Mesenchymal stem cell (in vitro differentiated cells and primary cell): ENCODE results near the gene ASXL1.

Experiments used
- DNase-seq: peaks from one replicate; pipeline ENCODE4 v3.0.0-alpha.2; 2013
- H2AFZ ChIP-seq: one replicate; pipeline ENCODE4 v1.6.1; 2013; ENCODE audit warnings: low read depth, mild to moderate bottlenecking, control low read depth, inconsistent platforms, low read length, moderate library complexity
- H2AK5ac ChIP-seq: 2 replicates; pipeline ENCODE4 v1.6.1; 2013; ENCODE audit warnings: low read length, moderate library complexity, mild to moderate bottlenecking, inconsistent platforms; ENCODE audit not compliant: severe bottlenecking
- H2BK120ac ChIP-seq: one replicate; pipeline ENCODE4 v1.6.1; 2013; ENCODE audit warnings: low read depth, mild to moderate bottlenecking, inconsistent platforms, low read length, moderate library complexity
- H2BK12ac ChIP-seq, 2 experiments: one replicate each; pipeline ENCODE4 v1.6.1; 2013; ENCODE audit warnings: inconsistent platforms in 2 of 2, low read length in 2 of 2, mild to moderate bottlenecking in 2 of 2, moderate library complexity in 2 of 2, control low read depth in 1 of 2
- H2BK15ac ChIP-seq: one replicate; pipeline ENCODE4 v1.6.1; 2013; ENCODE audit warnings: mild to moderate bottlenecking, low read depth, inconsistent platforms; ENCODE audit not compliant: poor library complexity, severe bottlenecking
- H2BK5ac ChIP-seq: 2 replicates; pipeline ENCODE4 v1.6.1; 2013; ENCODE audit warnings: low read depth, mild to moderate bottlenecking, low read length, control low read depth, inconsistent platforms; ENCODE audit not compliant: poor library complexity, severe bottlenecking
- H3K14ac ChIP-seq, 2 experiments: one replicate each; pipeline ENCODE4 v1.6.1; 2013; ENCODE audit warnings: inconsistent platforms in 2 of 2, low read length in 2 of 2, control low read depth in 1 of 2, mild to moderate bottlenecking in 1 of 2, moderate library complexity in 1 of 2
- H3K18ac ChIP-seq, 2 experiments: one replicate each; pipeline ENCODE4 v1.6.1; 2013; ENCODE audit warnings: inconsistent platforms in 2 of 2, low read length in 2 of 2, control low read depth in 1 of 2, low read depth in 1 of 2, mild to moderate bottlenecking in 1 of 2
- H3K23ac ChIP-seq, 2 experiments: one replicate each; pipeline ENCODE4 v1.6.1; 2013; ENCODE audit warnings: inconsistent platforms in 2 of 2, low read length in 2 of 2, mild to moderate bottlenecking in 2 of 2, moderate library complexity in 2 of 2, control low read depth in 1 of 2
- H3K27ac ChIP-seq: 2 replicates; pipeline ENCODE4 v1.5.1; 2013; ENCODE audit warnings: mild to moderate bottlenecking, moderate library complexity, low read length, control low read depth, inconsistent platforms; ENCODE audit not compliant: poor library complexity, severe bottlenecking
- H3K27me3 ChIP-seq, 2 experiments: 2 replicates each; pipeline versions ENCODE4 v1.6.1 to v1.7.0; 2013; ENCODE audit warnings: low read length in 2 of 2, mild to moderate bottlenecking in 2 of 2, moderate library complexity in 2 of 2, control low read depth in 1 of 2, inconsistent platforms in 1 of 2; ENCODE audit not compliant: control insufficient read depth in 1 of 2, insufficient read depth in 1 of 2
- H3K36me3 ChIP-seq, 2 experiments: 2 replicates each; pipeline versions ENCODE4 v1.6.1 to v1.7.0; 2013; ENCODE audit warnings: low read length in 2 of 2, control low read depth in 1 of 2, inconsistent platforms in 1 of 2, low read depth in 1 of 2, mild to moderate bottlenecking in 1 of 2; ENCODE audit not compliant: insufficient read depth in 2 of 2, control insufficient read depth in 1 of 2
- H3K4ac ChIP-seq, 2 experiments: one replicate each; pipeline ENCODE4 v1.6.1; 2013; ENCODE audit warnings: inconsistent platforms in 2 of 2, low read length in 2 of 2, mild to moderate bottlenecking in 2 of 2, moderate library complexity in 2 of 2, control low read depth in 1 of 2, low read depth in 1 of 2
- H3K4me1 ChIP-seq: 2 replicates; pipeline ENCODE4 v1.6.1; 2013; ENCODE audit warnings: low read depth, low read length, control low read depth; ENCODE audit not compliant: control insufficient read depth, insufficient read depth
- H3K4me2 ChIP-seq: 2 replicates; pipeline ENCODE4 v1.6.1; 2013; ENCODE audit warnings: low read length, mild to moderate bottlenecking, inconsistent platforms; ENCODE audit not compliant: poor library complexity, severe bottlenecking
- H3K4me3 ChIP-seq, 2 experiments: 2 replicates each; pipeline versions ENCODE4 v1.5.1 to v1.7.0; 2013; ENCODE audit warnings: low read length in 2 of 2, mild to moderate bottlenecking in 2 of 2, control low read depth in 1 of 2, low read depth in 1 of 2; ENCODE audit not compliant: insufficient read depth in 1 of 2
- H3K79me1 ChIP-seq: replicated peaks from 2 replicates; pipeline ENCODE4 v1.6.1; 2013; ENCODE audit warnings: mild to moderate bottlenecking, control low read depth, low read length, inconsistent platforms; ENCODE audit not compliant: poor library complexity, severe bottlenecking
- H3K9ac ChIP-seq: 2 replicates; pipeline ENCODE4 v1.7.0; 2013; ENCODE audit warnings: mild to moderate bottlenecking, low read length, moderate library complexity
- H3K9me3 ChIP-seq: 2 replicates; pipeline ENCODE4 v1.7.0; 2013; ENCODE audit warnings: mild to moderate bottlenecking, low read length; ENCODE audit not compliant: control insufficient read depth
- H4K8ac ChIP-seq: one replicate; pipeline ENCODE4 v1.6.1; 2013; ENCODE audit warnings: inconsistent platforms, mild to moderate bottlenecking, low read length, moderate library complexity
- H4K91ac ChIP-seq: one replicate; pipeline ENCODE4 v1.6.1; 2013; ENCODE audit warnings: mild to moderate bottlenecking, low read length, inconsistent platforms
- WGBS: methylation state at CpG from one replicate; pipeline ENCODE4 v1.1.7; 2013; ENCODE audit warnings: mixed read lengths; 5-methylcytosine and 5-hydroxymethylcytosine counted together

Gene ASXL1

GRCh38 chr20:32358883-32359632 lies 927 bp downstream of the ASXL1 start:
- H3K27ac ChIP-seq, result peak overlapping the region; percentile 53
- no peaks in the 10 kb centered on the region for H3K9me3 ChIP-seq
- peak overlapping the region; percentile 91 for H3K9ac ChIP-seq
- H3K36me3 ChIP-seq, result peaks cover 0 to 3% of the 10 kb centered on the region in 2 experiments
- H3K4me1 ChIP-seq, result peaks cover 7% of the 10 kb centered on the region
- peak overlapping the region; percentile 100 for H2BK120ac ChIP-seq
- peak overlapping the region; percentile 94 to 100 for H3K18ac ChIP-seq
- no peak overlapping the region for H2AFZ ChIP-seq
- H2BK15ac ChIP-seq, result peak overlapping the region; percentile 96
- peak overlapping the region; percentile 4 for H4K8ac ChIP-seq
- peak overlapping the region; percentile 22 for H2AK5ac ChIP-seq
- peak overlapping the region; percentile 86 to 98 for H3K4me3 ChIP-seq
- no peaks in the 10 kb centered on the region for H3K79me1 ChIP-seq
- peak overlapping the region in 1 of 2 experiments; percentile 46 for H2BK12ac ChIP-seq
- H3K23ac ChIP-seq, result peak overlapping the region in 1 of 2 experiments; percentile 54
- H3K27me3 ChIP-seq, result no peaks in the 10 kb centered on the region
- peak overlapping the region; percentile 34 for H2BK5ac ChIP-seq
- DNase-seq, result peak; percentile 79
- peak overlapping the region; percentile 72 for H4K91ac ChIP-seq
- peak overlapping the region in 1 of 2 experiments; percentile 82 for H3K4ac ChIP-seq
- H3K14ac ChIP-seq, result peak overlapping the region; percentile 70 to 86
- H3K4me2 ChIP-seq, result peak overlapping the region; percentile 71
- 1% methylated on average over 44 of the region's 46 CpGs for WGBS

DNA sequence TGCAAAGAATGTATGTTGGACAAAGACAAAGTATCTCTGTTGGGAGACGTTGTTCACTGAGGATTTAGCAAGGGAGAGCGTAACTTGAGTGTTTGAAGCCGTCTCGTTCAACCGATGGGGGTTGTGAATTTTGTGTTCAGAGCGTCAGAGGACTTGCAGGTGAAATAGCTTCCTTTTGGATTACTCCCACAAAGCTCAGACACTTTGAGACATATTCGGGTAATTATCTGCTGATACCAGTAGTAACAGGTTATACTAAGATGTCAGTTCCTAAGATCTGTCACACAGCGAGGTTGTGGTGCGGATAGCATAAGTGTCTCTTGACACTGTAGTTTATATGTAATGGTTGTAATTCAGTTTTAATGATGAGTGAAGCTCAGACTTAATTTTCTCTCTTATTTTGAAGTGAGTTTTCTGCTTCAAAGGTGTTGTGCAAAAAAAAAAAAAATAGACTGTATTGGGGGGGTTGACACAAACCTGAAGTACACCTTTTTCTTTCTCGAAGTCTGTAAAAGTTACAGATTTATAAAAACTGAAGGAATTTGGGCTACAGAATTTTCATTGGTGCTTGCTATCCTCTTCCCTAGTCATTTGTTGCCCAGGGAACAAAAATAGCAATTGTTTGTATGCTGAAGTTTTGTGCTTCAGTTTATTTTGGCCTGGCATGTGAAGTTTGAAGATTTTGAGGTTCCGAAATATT lies 1.7 kb downstream of the ASXL1 start:
- no peak overlapping the region for H2AFZ ChIP-seq
- H3K4me3 ChIP-seq, result peak overlapping the region; percentile 86 to 98
- H3K18ac ChIP-seq, result peak overlapping the region in 1 of 2 experiments; percentile 27
- peak; percentile 59 for DNase-seq
- H2AK5ac ChIP-seq, result peak overlapping the region; percentile 22
- H3K27ac ChIP-seq, result peak overlapping the region; percentile 53
- peak overlapping the region; percentile 91 for H3K9ac ChIP-seq
- H2BK15ac ChIP-seq, result no peak overlapping the region
- H3K27me3 ChIP-seq, result no peaks in the 10 kb centered on the region
- H3K36me3 ChIP-seq, result peaks cover 0 to 3% of the 10 kb centered on the region in 2 experiments
- H3K14ac ChIP-seq, result no peak overlapping the region
- H3K4ac ChIP-seq, result no peak overlapping the region
- no peak overlapping the region for H4K8ac ChIP-seq
- H4K91ac ChIP-seq, result no peak overlapping the region
- H3K23ac ChIP-seq, result no peak overlapping the region
- no peak overlapping the region for H2BK120ac ChIP-seq
- H3K79me1 ChIP-seq, result no peaks in the 10 kb centered on the region
- H3K4me1 ChIP-seq, result peaks cover 7% of the 10 kb centered on the region
- WGBS, result 41% methylated on average over 11 of the region's 11 CpGs
- H3K9me3 ChIP-seq, result no peaks in the 10 kb centered on the region
- H3K4me2 ChIP-seq, result peak overlapping the region; percentile 71
- H2BK5ac ChIP-seq, result no peak overlapping the region
- no peak overlapping the region for H2BK12ac ChIP-seq

GRCh38 chr20:32360333-32360634 lies 2.2 kb downstream of the ASXL1 start:
- H3K4me2 ChIP-seq, result peak overlapping the region; percentile 71
- no peak overlapping the region for H3K27ac ChIP-seq
- H2BK12ac ChIP-seq, result no peak overlapping the region
- no peak overlapping the region for H3K4ac ChIP-seq
- no peak overlapping the region for H2BK5ac ChIP-seq
- peaks cover 0 to 3% of the 10 kb centered on the region in 2 experiments for H3K36me3 ChIP-seq
- DNase-seq, result no peak
- no peak overlapping the region for H4K8ac ChIP-seq
- peak overlapping the region in 1 of 2 experiments; percentile 86 for H3K4me3 ChIP-seq
- H3K23ac ChIP-seq, result no peak overlapping the region
- no peaks in the 10 kb centered on the region for H3K9me3 ChIP-seq
- H2BK15ac ChIP-seq, result no peak overlapping the region
- H3K27me3 ChIP-seq, result no peaks in the 10 kb centered on the region
- peak overlapping the region; percentile 91 for H3K9ac ChIP-seq
- peaks cover 7% of the 10 kb centered on the region for H3K4me1 ChIP-seq
- no peak overlapping the region for H4K91ac ChIP-seq
- H2AK5ac ChIP-seq, result no peak overlapping the region
- WGBS, result 91% methylated on average over 5 of the region's 5 CpGs
- H3K14ac ChIP-seq, result no peak overlapping the region
- H3K79me1 ChIP-seq, result no peaks in the 10 kb centered on the region
- no peak overlapping the region for H2AFZ ChIP-seq
- H3K18ac ChIP-seq, result no peak overlapping the region
- H2BK120ac ChIP-seq, result no peak overlapping the region

- no peak overlapping the region for H3K23ac ChIP-seq
- H3K9ac ChIP-seq, result peak overlapping the region; percentile 66
- H2BK120ac ChIP-seq, result no peak overlapping the region
- no peak overlapping the region for H3K27ac ChIP-seq
- H3K4me2 ChIP-seq, result no peak overlapping the region
- no peak overlapping the region for H3K4ac ChIP-seq
- WGBS, result 100% methylated on average over 1 of the region's 4 CpGs
- H3K14ac ChIP-seq, result no peak overlapping the region
- peak; percentile 41 for DNase-seq
- H2BK15ac ChIP-seq, result no peak overlapping the region
- H3K4me1 ChIP-seq, result peaks cover 10% of the 10 kb centered on the region
- no peak overlapping the region for H3K18ac ChIP-seq
- no peak overlapping the region for H2BK12ac ChIP-seq
- peaks cover under 1 to 3% of the 10 kb centered on the region in 2 experiments for H3K36me3 ChIP-seq
- H3K4me3 ChIP-seq, result peak overlapping the region in 1 of 2 experiments; percentile 19
- no peak overlapping the region for H2AK5ac ChIP-seq
- H3K79me1 ChIP-seq, result no peaks in the 10 kb centered on the region
- H2BK5ac ChIP-seq, result no peak overlapping the region
- H3K9me3 ChIP-seq, result no peaks in the 10 kb centered on the region
- H4K8ac ChIP-seq, result no peak overlapping the region
- no peak overlapping the region for H4K91ac ChIP-seq
- no peak overlapping the region for H2AFZ ChIP-seq
- H3K27me3 ChIP-seq, result no peaks in the 10 kb centered on the region
These were observed 4.8 kb downstream of the ASXL1 start for GRCh38 chr20:32362901-32363364.
